ENCODE results near the gene PLEKHA5.

- TF ChIP-seq CTCF (IDR thresholded peaks at IDR 0.05; ENCODE audit: low read length) (no peak), EZH2 (IDR thresholded peaks at IDR 0.05; ENCODE audit: borderline replicate concordance, low read length) (no peak)
Measured at GRCh38 chr12:19382563-19382962, 253.0 kb downstream of the PLEKHA5 start.

All from OCI-LY1 (cell line).